T-helper 9 cell (primary cell): Measurements from ENCODE around the gene CEP162.
"Not testable (repeated sequence)": the region's sequence is repeated elsewhere in the genome, so short reads cannot be mapped to it uniquely, and the experiment has no call there.

ENCODE experiments used
- DNase-seq: peaks from one replicate; pipeline ENCODE4 v3.0.0-alpha.2; 2020

CEP162 gene

DNA sequence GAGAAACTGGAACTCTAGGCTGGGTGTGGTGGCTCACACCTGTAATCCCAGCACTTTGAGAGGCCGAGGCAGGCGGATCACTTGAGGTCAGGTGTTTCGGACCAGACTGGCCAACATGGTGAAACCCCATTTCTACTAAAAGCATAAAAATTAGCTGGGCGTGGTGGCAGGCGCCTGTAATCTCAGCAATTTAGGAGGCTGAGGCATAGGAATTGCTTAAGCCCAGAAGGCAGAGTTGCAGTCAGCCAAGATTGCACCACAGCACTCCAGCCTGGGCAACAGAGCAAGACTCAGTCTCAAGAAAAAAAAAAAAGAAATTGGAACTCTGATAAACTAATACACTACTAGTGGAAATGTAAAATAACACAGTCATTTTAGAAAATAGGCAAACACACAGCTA lies 3.8 kb downstream of the CEP162 start:
- not testable (repeated sequence) for DNase-seq

DNA sequence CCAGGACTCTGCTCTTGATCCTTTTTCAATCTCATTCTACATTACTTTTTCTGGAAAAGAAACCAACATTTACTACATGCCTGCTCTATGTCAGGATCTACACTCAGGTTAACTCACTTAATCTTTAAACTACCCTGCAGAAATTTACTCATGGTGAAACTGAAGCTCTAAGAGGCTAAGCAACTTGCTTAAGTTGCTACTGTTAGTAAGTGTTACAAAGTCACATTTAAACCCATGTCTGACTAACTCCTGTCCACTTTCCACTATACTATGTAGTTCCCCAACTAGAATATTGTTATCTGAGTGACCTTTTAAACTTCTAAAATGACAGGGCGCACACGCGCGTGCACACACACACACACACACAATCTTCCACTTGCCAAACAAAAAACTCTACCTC lies 5.0 kb downstream of the CEP162 start:
- DNase-seq = no peak

DNA sequence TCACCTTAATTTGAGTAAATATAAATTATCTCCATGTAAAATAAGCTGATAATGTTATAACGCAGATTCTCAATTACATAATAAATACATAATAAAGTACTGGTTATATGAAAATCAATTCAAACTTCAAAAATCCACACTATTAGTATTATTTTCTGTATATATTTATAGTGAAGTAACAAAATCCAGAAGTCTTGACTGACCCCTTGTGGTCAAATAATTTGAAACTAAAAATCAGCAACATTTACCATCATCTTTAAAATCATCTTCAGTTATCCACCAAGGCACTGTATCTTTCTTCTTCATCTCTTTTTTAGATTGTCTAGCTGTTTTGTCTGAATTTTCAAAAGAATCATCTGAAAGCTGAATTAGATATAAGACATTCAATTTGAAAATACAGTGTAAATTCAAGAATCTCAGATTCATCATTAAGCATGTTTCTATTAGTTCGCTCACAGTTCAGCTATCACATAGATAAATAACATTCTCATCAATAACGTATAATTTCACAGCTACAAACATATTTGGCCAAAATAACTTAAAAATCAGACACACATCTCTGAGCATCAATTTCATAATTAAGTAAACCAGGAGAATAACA lies 6.5 kb downstream of the CEP162 start:
- no peak for DNase-seq

DNA sequence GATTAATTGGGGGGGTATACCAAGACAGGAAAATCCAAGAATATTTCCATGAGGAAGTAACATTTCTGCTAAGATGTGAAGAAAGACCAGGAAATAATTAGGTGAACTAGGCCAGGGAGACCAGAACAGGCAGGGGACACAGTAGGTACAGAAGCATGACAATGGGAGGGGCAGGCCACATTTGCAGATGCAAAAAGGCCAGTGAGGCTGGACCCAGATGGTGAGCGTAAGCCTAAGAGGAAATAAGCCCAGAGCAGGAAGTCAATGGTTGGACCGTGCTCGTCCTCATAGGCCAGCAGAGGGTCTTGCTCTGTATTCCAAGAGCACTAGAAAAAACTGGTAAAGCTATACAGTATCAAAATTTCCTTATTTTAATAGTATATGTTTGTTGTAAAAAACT lies 9.4 kb downstream of the CEP162 start:
- DNase-seq = no peak

DNA sequence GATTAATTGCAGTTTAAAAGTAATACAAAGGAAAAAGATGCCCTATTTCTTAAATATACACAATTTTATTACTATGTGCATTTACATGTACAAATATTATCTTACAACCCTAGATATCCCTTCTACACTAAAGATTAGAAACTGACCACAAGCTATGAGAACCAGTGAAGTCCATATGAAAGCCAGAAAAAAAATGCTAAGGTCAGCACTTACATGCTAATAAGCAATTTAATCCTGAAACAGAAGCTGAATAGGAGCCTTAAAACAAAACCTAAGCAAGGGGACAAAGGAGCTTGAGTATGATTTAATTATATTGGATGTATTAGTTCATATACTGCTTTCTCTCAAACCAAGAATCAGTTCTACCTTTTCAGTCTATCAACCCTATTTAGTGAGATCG lies 14.2 kb downstream of the CEP162 start:
- no peak for DNase-seq

GRCh38 chr6:84204011-84204410 lies 23.4 kb downstream of the CEP162 start:
- DNase-seq = no peak

GRCh38 chr6:84199987-84200386 lies 27.5 kb downstream of the CEP162 start:
- not testable (repeated sequence) for DNase-seq

GRCh38 chr6:84197708-84198107 lies 29.7 kb downstream of the CEP162 start:
- no peak for DNase-seq

GRCh38 chr6:84193114-84193708 lies 34.2 kb downstream of the CEP162 start:
- no peak for DNase-seq

GRCh38 chr6:84191802-84192201 lies 35.6 kb downstream of the CEP162 start:
- no peak for DNase-seq

DNA sequence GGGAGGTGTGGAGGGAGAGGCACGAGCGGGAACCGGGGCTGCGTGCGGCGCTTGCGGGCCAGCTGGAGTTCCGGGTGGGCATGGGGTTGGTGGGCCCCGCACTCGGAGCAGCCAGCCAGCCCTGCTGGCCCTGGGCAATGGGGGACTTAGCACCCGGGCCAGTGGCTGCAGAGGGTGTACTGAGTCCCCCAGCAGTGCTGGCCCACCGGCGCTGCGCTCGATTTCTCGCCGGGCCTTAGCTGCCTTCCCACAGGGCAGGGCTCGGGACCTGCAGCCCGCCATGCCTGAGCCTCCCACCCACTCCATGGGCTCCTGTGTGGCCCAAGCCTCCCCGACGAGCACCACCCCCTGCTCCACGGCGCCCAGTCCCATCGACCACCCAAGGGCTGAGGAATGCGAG lies 38.1 kb downstream of the CEP162 start:
- DNase-seq = not testable (repeated sequence)

GRCh38 chr6:84183430-84183829 lies 44.0 kb downstream of the CEP162 start:
- DNase-seq = no peak

DNA sequence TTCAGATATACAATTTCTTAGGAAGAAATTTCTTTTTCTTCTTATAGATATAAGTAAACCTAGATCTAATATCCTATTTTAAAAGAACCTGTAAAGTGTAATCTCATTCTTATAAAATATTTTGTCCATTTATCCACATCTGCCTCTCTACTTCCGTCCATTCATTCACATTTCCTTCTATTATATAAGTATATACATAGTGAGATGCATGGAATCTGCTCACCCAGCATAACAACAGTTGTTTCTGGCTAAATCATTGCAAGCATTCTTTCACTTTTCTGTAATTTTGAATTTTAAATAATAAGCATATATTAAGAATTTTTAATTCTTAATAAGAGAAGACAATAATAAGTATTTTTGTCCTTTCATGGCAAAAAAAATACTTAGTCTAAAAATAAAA lies 45.4 kb downstream of the CEP162 start:
- DNase-seq = no peak

GRCh38 chr6:84177241-84177640 lies 50.2 kb downstream of the CEP162 start:
- DNase-seq = no peak

GRCh38 chr6:84172574-84172973 lies 54.9 kb downstream of the CEP162 start:
- no peak for DNase-seq

DNA sequence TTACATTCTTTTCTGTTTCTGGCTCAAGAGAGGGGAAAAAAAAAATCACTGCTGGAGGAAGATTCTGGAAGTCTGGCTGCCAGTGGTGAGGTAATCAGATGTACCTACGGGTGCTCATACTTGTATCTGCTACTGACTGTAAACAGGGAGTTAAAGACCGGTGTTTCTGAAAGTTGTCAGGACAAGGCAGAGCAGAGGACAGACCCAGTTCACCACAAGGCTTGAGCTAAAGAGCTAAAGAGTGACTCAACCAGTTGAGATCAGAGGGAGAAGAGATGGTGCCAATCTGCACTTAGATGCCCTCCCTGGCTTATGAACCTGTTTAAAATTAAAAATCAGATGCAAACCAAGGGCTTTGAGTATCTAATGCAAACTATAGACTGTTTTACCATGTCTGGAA lies 55.4 kb downstream of the CEP162 start:
- no peak for DNase-seq

DNA sequence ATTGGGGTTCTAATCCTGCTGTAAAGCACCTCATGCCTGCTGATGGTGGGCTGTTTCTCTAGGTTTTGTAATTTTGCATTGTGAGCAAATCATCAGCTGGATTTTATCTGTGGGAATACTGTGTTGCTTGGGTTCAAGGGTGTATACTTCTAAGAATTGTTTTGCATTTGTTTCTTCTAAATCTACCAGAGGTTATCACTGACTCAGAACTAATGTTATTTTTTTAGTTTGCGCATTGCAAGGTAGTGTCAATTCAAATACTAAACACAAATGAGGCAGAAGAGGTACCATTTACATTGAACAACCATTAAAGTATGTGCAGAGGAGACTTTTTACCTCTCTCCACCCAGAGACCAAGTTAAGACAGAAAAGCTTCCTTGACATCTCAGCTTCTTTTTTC lies 60.0 kb downstream of the CEP162 start:
- DNase-seq = no peak

GRCh38 chr6:84166395-84166794 lies 61.0 kb downstream of the CEP162 start:
- no peak for DNase-seq

DNA sequence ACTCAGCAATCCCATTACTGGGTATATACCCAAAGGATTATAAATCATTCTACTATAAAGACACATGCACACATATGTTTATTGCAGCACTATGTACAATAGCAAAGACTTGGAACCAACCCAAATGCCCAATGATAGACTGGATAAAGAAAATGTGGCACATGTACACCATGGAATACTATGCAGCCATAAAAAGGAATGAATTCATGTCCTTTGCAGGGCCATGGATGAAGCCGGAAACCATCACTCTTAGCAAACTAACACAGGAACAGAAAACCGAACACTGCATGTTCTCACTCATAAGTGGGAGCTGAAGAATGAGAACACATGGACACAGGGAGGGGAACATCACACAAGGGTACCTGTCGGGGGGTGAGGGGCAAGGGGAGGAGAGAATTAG lies 63.1 kb downstream of the CEP162 start:
- not testable (repeated sequence) for DNase-seq

GRCh38 chr6:84161190-84161589 lies 66.3 kb downstream of the CEP162 start:
- DNase-seq = no peak

DNA sequence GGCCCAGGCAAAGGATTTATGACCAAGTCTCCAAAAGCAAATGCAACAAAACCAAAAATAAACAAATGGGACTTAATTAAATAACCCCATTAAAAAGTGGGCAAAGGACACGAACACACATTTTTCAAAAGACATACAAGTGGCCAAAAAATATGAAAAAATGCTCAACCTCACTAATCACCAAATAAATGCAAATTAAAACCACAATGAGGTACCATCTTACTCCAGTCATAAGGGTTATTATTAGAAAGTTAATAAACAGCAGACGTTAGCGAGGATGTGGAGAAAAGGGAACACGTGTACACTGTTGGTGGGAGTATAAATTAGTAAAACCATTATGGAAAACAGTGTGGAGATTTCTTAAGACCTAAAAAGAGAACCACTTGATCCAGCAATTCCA lies 71.1 kb downstream of the CEP162 start:
- DNase-seq = no peak

DNA sequence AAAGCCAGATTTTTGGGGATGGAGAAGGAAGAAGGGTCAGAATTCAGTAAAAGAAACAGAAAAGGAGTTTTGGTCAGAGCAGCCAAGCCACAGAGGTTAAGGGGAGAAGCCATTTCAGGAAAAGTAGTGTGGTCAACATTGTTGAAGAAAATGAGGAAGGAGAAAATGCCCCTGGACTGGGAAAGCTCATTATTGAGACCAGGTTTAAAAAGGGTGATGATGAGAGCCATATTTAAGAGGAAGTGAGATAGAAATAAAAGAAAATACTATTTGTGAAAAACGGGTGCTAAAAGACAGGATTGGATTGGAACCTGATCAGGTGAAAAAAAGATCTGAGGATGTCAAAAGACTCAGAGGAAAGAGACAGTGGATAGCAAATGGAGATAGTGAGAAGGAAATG lies 75.8 kb downstream of the CEP162 start:
- no peak for DNase-seq

DNA sequence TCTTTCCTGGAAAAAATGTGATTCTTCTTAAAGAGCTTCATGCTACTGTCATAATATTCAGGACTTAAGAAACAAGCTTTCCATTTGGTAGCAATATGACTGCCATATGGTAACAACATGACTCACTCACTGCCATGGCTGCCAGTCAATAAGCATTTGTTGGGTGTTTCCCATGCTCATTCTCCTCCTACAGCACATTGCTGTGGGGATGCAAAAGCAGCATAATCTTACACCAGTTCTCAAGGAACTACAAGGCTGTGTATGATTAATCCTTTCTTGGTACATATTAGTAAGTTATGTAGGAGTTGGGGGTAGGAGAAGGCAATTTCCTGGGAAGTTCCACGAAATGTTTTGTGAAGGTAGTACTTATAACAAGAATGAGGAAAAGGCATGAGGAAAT lies 76.7 kb downstream of the CEP162 start:
- no peak for DNase-seq

DNA sequence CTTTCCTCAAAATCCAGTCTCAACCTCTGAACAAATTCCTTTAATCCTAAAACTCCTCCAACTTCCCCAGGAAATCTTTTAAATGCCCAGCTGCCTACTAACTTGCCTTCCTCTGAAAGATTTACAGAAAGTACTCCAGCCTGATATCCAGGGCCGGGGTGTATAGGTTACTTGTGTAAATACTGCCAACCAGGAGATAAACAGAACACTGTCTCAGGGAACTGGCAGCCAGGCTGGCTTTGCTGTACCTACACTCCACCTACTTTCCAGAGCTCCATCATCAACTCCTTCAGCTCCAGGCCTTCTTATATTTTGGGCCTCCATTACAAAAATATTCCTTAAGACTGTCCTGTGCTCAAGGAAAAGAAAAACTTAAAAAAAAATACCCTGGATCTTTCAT lies 85.9 kb downstream of the CEP162 start:
- DNase-seq = no peak

- no peak for DNase-seq
Observed at GRCh38 chr6:84139311-84139710, 88.1 kb downstream of the CEP162 start.
